Measurements from ENCODE around the gene PROC.

Gene PROC

DNA sequence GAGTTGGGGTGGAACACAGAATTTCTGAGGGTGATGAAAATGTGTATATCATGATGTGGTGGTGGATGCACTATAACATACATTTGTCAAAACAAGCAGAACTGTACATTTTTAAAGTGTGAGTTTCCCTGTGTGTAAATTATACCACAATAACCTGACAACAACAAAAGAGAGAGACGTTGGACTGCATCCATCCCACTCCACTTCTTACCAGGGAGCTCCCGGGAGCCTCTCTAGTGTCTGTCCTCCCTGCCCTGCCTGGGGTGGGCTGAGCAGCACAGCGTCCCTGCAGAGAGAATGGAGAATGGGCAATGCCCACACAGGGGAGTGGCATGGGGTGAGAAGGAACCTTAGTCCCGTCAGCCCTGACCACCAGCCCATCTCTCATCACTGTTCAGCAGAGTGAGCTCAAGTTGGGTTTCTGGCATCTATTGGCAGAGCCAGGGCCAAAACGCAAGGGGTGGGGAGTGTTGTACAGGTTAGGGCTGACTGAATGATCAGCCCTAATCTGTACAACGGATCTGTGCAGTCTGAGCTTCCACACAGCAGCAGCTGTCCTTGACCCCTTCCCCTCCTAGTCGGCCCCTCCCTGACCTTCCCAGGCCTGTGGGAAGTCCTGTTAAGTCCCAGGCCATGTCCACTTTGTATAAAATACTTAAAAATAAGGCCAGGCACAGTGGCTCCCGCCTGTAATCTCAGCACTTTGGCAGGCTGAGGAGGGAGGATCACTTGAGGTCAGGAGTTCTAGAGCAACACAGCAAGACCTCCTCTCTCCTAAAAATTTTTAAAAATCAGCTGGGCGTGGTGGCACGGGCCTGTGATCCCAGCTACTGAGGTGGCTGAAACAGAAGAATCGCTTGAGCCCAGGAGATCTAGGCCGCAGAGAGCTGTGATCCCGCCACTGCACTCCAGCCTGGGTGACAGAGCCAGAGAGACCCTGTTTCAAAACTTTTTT lies 3.3 kb upstream of the PROC start:
- DNase-seq, result no peak

DNA sequence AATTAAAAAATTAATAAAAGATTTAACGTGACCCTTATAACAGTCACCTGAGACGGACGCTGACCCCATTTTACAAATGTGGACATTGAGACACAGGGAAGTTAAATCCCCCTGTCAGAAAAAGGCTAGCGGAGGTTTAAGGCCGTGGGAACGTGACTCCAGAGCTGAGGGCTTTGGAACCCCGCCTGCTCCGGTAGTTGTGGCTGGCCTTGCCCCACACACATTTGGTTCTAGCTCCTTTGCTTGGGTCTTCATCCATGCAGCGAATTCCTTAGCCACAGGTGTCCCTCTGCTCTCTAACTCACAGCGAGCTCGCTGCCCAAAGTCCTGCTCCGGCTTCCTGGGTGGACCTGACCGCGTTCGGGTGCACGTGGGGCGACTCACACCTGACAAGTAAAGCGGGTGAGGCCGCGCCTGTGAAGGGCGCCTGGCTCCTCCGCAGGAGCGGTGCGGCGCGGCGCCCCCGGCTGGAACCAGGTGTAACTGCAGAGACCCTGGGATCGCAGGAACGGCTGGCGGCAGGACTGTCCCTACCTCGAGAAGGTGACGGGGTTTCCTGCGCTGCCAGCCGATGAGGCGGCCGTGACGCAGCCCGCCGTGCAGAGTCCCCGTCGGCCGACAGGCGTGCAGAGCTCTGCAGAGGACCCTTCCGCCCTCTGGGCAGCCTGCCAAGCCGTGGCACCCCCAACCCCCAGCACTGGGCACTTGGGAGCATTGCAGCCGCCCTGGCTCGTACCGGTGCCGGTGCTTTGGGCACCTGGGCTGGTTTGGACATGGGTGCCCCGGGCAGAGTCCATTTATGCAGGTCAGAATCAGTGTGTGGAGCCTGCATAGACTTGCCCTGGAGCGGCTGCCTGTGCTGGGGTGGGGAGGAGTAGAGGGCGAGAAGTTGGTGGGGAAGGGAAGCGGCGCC lies 2.4 kb upstream of the PROC start:
- DNase-seq, result peak; percentile 82 to 84

DNA sequence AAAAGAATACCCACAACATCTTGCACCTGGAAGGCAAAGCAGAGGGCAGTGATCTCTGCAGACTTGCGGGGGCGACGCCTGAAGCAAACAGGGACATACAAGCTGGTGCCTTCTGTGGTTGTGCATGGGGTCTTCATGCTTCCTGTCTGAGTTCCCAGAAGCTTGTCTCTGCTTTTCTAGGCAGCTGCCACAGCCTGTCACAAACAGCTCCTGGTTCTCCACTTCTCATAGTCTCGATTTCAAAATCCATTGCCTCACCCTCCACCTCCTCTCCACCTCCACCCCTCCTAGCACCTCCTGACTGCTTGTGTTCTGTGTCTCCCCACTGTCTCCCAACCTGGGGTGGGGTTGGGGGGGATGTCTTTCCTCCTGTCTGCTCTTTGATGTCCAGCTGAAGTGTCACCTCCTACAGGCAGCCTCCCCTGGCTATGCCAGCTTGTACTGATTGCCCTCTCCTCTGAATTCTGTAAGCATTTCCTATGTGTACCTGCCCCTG lies 1.7 kb upstream of the PROC start:
- no peak for DNase-seq

DNA sequence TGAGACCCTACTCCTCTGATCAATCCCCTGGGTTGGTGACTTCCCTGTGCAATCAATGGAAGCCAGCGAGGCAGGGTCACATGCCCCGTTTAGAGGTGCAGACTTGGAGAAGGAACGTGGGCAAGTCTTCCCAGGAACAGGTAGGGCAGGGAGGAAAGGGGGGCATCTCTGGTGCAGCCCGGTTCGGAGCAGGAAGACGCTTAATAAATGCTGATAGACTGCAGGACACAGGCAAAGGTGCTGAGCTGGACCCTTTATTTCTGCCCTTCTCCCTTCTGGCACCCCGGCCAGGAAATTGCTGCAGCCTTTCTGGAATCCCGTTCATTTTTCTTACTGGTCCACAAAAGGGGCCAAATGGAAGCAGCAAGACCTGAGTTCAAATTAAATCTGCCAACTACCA lies 821 bp upstream of the PROC start:
- no peak for DNase-seq

DNA sequence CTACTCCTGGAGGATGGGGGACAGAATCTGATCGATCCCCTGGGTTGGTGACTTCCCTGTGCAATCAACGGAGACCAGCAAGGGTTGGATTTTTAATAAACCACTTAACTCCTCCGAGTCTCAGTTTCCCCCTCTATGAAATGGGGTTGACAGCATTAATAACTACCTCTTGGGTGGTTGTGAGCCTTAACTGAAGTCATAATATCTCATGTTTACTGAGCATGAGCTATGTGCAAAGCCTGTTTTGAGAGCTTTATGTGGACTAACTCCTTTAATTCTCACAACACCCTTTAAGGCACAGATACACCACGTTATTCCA lies 844 bp downstream of the PROC start:
- no peak for DNase-seq

DNA sequence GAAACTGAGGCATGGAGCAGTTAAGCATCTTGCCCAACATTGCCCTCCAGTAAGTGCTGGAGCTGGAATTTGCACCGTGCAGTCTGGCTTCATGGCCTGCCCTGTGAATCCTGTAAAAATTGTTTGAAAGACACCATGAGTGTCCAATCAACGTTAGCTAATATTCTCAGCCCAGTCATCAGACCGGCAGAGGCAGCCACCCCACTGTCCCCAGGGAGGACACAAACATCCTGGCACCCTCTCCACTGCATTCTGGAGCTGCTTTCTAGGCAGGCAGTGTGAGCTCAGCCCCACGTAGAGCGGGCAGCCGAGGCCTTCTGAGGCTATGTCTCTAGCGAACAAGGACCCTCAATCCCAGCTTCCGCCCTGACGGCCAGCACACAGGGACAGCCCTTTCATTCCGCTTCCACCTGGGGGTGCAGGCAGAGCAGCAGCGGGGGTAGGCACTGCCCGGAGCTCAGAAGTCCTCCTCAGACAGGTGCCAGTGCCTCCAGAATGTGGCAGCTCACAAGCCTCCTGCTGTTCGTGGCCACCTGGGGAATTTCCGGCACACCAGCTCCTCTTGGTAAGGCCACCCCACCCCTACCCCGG lies 1.3 kb downstream of the PROC start:
- no peak for DNase-seq

DNA sequence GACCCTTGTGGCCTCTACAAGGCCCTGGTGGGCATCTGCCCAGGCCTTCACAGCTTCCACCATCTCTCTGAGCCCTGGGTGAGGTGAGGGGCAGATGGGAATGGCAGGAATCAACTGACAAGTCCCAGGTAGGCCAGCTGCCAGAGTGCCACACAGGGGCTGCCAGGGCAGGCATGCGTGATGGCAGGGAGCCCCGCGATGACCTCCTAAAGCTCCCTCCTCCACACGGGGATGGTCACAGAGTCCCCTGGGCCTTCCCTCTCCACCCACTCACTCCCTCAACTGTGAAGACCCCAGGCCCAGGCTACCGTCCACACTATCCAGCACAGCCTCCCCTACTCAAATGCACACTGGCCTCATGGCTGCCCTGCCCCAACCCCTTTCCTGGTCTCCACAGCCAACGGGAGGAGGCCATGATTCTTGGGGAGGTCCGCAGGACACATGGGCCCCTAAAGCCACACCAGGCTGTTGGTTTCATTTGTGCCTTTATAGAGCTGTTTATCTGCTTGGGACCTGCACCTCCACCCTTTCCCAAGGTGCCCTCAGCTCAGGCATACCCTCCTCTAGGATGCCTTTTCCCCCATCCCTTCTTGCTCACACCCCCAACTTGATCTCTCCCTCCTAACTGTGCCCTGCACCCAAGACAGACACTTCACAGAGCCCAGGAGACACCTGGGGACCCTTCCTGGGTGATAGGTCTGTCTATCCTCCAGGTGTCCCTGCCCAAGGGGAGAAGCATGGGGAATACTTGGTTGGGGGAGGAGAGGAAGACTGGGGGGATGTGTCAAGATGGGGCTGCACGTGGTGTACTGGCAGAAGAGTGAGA lies 2.0 kb downstream of the PROC start:
- no peak for DNase-seq

DNA sequence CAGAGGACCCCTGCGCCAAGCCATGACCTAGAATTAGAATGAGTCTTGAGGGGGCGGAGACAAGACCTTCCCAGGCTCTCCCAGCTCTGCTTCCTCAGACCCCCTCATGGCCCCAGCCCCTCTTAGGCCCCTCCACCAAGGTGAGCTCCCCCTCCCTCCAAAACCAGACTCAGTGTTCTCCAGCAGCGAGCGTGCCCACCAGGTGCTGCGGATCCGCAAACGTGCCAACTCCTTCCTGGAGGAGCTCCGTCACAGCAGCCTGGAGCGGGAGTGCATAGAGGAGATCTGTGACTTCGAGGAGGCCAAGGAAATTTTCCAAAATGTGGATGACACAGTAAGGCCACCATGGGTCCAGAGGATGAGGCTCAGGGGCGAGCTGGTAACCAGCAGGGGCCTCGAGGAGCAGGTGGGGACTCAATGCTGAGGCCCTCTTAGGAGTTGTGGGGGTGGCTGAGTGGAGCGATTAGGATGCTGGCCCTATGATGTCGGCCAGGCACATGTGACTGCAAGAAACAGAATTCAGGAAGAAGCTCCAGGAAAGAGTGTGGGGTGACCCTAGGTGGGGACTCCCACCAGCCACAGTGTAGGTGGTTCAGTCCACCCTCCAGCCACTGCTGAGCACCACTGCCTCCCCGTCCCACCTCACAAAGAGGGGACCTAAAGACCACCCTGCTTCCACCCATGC lies 3.0 kb downstream of the PROC start:
- DNase-seq, result no peak

DNA sequence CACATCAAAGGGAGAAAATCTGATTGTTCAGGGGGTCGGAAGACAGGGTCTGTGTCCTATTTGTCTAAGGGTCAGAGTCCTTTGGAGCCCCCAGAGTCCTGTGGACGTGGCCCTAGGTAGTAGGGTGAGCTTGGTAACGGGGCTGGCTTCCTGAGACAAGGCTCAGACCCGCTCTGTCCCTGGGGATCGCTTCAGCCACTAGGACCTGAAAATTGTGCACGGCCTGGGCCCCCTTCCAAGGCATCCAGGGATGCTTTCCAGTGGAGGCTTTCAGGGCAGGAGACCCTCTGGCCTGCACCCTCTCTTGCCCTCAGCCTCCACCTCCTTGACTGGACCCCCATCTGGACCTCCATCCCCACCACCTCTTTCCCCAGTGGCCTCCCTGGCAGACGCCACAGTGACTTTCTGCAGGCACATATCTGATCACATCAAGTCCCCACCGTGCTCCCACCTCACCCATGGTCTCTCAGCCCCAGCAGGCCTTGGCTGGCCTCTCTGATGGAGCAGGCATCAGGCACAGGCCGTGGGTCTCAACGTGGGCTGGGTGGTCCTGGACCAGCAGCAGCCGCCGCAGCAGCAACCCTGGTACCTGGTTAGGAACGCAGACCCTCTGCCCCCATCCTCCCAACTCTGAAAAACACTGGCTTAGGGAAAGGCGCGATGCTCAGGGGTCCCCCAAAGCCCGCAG lies 3.8 kb downstream of the PROC start:
- no peak for DNase-seq

DNA sequence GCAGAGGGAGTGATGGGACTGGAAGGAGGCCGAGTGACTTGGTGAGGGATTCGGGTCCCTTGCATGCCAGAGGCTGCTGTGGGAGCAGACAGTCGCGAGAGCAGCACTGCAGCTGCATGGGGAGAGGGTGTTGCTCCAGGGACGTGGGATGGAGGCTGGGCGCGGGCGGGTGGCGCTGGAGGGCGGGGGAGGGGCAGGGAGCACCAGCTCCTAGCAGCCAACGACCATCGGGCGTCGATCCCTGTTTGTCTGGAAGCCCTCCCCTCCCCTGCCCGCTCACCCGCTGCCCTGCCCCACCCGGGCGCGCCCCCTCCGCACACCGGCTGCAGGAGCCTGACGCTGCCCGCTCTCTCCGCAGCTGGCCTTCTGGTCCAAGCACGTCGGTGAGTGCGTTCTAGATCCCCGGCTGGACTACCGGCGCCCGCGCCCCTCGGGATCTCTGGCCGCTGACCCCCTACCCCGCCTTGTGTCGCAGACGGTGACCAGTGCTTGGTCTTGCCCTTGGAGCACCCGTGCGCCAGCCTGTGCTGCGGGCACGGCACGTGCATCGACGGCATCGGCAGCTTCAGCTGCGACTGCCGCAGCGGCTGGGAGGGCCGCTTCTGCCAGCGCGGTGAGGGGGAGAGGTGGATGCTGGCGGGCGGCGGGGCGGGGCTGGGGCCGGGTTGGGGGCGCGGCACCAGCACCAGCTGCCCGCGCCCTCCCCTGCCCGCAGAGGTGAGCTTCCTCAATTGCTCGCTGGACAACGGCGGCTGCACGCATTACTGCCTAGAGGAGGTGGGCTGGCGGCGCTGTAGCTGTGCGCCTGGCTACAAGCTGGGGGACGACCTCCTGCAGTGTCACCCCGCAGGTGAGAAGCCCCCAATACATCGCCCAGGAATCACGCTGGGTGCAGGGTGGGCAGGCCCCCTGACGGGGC lies 4.6 kb downstream of the PROC start:
- DNase-seq, result no peak

DNA sequence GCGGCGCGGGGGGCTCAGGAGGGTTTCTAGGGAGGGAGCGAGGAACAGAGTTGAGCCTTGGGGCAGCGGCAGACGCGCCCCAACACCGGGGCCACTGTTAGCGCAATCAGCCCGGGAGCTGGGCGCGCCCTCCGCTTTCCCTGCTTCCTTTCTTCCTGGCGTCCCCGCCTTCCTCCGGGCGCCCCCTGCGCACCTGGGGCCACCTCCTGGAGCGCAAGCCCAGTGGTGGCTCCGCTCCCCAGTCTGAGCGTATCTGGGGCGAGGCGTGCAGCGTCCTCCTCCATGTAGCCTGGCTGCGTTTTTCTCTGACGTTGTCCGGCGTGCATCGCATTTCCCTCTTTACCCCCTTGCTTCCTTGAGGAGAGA lies 5.2 kb downstream of the PROC start:
- DNase-seq, result no peak

DNA sequence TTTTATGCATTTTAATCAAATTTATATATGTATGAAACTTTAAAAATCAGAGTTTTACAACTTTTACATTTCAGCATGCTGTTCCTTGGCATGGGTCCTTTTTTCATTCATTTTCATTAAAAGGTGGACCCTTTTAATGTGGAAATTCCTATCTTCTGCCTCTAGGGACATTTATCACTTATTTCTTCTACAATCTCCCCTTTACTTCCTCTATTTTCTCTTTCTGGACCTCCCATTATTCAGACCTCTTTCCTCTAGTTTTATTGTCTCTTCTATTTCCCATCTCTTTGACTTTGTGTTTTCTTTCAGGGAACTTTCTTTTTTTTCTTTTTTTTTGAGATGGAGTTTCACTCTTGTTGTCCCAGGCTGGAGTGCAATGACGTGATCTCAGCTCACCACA lies 5.7 kb downstream of the PROC start:
- DNase-seq, result no peak

DNA sequence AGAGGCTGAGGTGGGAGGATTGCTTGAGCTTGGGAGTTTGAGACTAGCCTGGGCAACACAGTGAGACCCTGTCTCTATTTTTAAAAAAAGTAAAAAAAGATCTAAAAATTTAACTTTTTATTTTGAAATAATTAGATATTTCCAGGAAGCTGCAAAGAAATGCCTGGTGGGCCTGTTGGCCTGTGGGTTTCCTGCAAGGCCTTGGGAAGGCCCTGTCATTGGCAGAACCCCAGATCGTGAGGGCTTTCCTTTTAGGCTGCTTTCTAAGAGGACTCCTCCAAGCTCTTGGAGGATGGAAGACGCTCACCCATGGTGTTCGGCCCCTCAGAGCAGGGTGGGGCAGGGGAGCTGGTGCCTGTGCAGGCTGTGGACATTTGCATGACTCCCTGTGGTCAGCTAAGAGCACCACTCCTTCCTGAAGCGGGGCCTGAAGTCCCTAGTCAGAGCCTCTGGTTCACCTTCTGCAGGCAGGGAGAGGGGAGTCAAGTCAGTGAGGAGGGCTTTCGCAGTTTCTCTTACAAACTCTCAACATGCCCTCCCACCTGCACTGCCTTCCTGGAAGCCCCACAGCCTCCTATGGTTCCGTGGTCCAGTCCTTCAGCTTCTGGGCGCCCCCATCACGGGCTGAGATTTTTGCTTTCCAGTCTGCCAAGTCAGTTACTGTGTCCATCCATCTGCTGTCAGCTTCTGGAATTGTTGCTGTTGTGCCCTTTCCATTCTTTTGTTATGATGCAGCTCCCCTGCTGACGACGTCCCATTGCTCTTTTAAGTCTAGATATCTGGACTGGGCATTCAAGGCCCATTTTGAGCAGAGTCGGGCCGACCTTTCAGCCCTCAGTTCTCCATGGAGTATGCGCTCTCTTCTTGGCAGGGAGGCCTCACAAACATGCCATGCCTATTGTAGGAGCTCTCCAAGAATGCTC lies 6.6 kb downstream of the PROC start:
- DNase-seq, result no peak

DNA sequence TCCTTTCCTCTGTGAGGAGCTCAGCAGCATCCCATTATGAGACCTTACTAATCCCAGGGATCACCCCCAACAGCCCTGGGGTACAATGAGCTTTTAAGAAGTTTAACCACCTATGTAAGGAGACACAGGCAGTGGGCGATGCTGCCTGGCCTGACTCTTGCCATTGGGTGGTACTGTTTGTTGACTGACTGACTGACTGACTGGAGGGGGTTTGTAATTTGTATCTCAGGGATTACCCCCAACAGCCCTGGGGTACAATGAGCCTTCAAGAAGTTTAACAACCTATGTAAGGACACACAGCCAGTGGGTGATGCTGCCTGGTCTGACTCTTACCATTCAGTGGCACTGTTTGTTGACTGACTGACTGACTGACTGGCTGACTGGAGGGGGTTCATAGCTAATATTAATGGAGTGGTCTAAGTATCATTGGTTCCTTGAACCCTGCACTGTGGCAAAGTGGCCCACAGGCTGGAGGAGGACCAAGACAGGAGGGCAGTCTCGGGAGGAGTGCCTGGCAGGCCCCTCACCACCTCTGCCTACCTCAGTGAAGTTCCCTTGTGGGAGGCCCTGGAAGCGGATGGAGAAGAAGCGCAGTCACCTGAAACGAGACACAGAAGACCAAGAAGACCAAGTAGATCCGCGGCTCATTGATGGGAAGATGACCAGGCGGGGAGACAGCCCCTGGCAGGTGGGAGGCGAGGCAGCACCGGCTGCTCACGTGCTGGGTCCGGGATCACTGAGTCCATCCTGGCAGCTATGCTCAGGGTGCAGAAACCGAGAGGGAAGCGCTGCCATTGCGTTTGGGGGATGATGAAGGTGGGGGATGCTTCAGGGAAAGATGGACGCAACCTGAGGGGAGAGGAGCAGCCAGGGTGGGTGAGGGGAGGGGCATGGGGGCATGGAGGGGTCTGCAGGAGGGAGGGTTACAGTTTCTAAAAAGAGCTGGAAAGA lies 7.6 kb downstream of the PROC start:
- DNase-seq, result no peak

DNA sequence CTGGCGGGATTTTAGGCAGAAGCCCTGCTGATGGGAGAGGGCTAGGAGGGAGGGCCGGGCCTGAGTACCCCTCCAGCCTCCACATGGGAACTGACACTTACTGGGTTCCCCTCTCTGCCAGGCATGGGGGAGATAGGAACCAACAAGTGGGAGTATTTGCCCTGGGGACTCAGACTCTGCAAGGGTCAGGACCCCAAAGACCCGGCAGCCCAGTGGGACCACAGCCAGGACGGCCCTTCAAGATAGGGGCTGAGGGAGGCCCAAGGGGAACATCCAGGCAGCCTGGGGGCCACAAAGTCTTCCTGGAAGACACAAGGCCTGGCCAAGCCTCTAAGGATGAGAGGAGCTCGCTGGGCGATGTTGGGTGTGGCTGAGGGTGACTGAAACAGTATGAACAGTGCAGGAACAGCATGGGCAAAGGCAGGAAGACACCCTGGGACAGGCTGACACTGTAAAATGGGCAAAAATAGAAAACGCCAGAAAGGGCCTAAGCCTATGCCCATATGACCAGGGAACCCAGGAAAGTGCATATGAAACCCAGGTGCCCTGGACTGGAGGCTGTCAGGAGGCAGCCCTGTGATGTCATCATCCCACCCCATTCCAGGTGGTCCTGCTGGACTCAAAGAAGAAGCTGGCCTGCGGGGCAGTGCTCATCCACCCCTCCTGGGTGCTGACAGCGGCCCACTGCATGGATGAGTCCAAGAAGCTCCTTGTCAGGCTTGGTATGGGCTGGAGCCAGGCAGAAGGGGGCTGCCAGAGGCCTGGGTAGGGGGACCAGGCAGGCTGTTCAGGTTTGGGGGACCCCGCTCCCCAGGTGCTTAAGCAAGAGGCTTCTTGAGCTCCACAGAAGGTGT lies 8.5 kb downstream of the PROC start:
- DNase-seq, result no peak

DNA sequence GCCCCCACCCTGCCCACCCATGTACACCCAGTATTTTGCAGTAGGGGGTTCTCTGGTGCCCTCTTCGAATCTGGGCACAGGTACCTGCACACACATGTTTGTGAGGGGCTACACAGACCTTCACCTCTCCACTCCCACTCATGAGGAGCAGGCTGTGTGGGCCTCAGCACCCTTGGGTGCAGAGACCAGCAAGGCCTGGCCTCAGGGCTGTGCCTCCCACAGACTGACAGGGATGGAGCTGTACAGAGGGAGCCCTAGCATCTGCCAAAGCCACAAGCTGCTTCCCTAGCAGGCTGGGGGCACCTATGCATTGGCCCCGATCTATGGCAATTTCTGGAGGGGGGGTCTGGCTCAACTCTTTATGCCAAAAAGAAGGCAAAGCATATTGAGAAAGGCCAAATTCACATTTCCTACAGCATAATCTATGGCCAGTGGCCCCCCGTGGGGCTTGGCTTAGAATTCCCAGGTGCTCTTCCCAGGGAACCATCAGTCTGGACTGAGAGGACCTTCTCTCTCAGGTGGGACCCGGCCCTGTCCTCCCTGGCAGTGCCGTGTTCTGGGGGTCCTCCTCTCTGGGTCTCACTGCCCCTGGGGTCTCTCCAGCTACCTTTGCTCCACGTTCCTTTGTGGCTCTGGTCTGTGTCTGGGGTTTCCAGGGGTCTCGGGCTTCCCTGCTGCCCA lies 9.3 kb downstream of the PROC start:
- DNase-seq, result no peak
